HG03039 (cell line): ENCODE results near the gene TBXT.
A peak's percentile ranks its signal among the peaks of the same experiment; 100 is the strongest.
"Not testable (repeated sequence)": the region's sequence is repeated elsewhere in the genome, so short reads cannot be mapped to it uniquely, and the experiment has no call there.

ENCODE experiments used
- ATAC-seq: cut with Tn5 transposase; IDR thresholded peaks from one replicate; pipeline ENCODE4 v1.9.1; 2021; ENCODE audit warnings: mild to moderate bottlenecking, moderate library complexity; ENCODE audit not compliant: unreplicated experiment

The TBXT gene

GRCh38 chr6:166167801-166168615 is at the start of gene TBXT:
TBXT (minus strand) TSS chr6:166167851; CDS start chr6:166167591, 260 bp downstream.
- ATAC-seq = no peak

- no peak for ATAC-seq
Measured at GRCh38 chr6:166207284-166207561, 39.6 kb upstream of the TBXT start.

- ATAC-seq = no peak
Measured at GRCh38 chr6:166206510-166207283, 39.0 kb upstream of the TBXT start.

- no peak for ATAC-seq
Measured at GRCh38 chr6:166206066-166206465, 38.4 kb upstream of the TBXT start.

GRCh38 chr6:166204852-166205650 is 37.4 kb upstream of the TBXT start:
- no peak for ATAC-seq

GRCh38 chr6:166203641-166204222 is 36.1 kb upstream of the TBXT start:
- no peak for ATAC-seq

- ATAC-seq = no peak
Measured at GRCh38 chr6:166203003-166203640, 35.5 kb upstream of the TBXT start.

GRCh38 chr6:166202321-166202733 is 34.7 kb upstream of the TBXT start:
- peak; percentile 80 for ATAC-seq

GRCh38 chr6:166201878-166202277 is 34.2 kb upstream of the TBXT start:
- ATAC-seq = peak; percentile 21

GRCh38 chr6:166197361-166197760 is 29.7 kb upstream of the TBXT start:
- ATAC-seq = no peak

GRCh38 chr6:166195860-166196238 is 28.2 kb upstream of the TBXT start:
- no peak for ATAC-seq

- ATAC-seq = no peak
Measured at GRCh38 chr6:166194914-166195859, 27.5 kb upstream of the TBXT start.

- ATAC-seq = no peak
Measured at GRCh38 chr6:166192557-166192956, 24.9 kb upstream of the TBXT start.

GRCh38 chr6:166192136-166192535 is 24.5 kb upstream of the TBXT start:
- no peak for ATAC-seq

GRCh38 chr6:166179704-166180103 is 12.1 kb upstream of the TBXT start:
- ATAC-seq = no peak

- no peak for ATAC-seq
Measured at GRCh38 chr6:166176106-166176505, 8.5 kb upstream of the TBXT start.

- ATAC-seq = not testable (repeated sequence)
Measured at GRCh38 chr6:166175093-166175492, 7.4 kb upstream of the TBXT start.

- no peak for ATAC-seq
Measured at GRCh38 chr6:166174031-166174430, 6.4 kb upstream of the TBXT start.

GRCh38 chr6:166173281-166173951 is 5.8 kb upstream of the TBXT start:
- ATAC-seq = no peak
